Measurements from ENCODE around the gene COG5.

COG5 gene

GRCh38 chr7:107169120-107170050, 394.3 kb downstream of the COG5 start (continued):
- TF ChIP-seq ZNF202 (tag by site-specific recombination; IDR thresholded peaks at IDR 0.05; ENCODE audit: borderline replicate concordance): no peak
- no peak for TF ChIP-seq ZNF837 (tag by site-specific recombination; IDR thresholded peaks at IDR 0.05)
- no peak for TF ChIP-seq ZNF239 (tag by site-specific recombination; IDR thresholded peaks at IDR 0.05)
- TF ChIP-seq ELK4 (IDR thresholded peaks at IDR 0.05; ENCODE audit: borderline replicate concordance, low read depth, low read length): no peak
- no peak; the same call in 1 of the 2 replicates for TF ChIP-seq YY2 (tag by site-specific recombination; IDR thresholded peaks at IDR 0.05)
- TF ChIP-seq ZNF274 (IDR thresholded peaks at IDR 0.05; ENCODE audit: low read length): no peak
- no peak for TF ChIP-seq ZNF274 (tag by site-specific recombination; IDR thresholded peaks at IDR 0.05; ENCODE audit: borderline replicate concordance)
- no peak for TF ChIP-seq ZBTB6 (tag by site-specific recombination; IDR thresholded peaks at IDR 0.05)
- peak; percentile 54 for TF ChIP-seq ZNF394 (tag by site-specific recombination; IDR thresholded peaks at IDR 0.05; ENCODE audit: borderline replicate concordance)
- no peak for TF ChIP-seq ZNF146 (tag by site-specific recombination; IDR thresholded peaks at IDR 0.05)
- no peak for TF ChIP-seq ZNF596 (tag by site-specific recombination; IDR thresholded peaks at IDR 0.05)
- no peak for TF ChIP-seq HOXA7 (CRISPR knock-in tag; IDR thresholded peaks at IDR 0.05; ENCODE audit: borderline replicate concordance)
- TF ChIP-seq ZNF510 (tag by site-specific recombination; IDR thresholded peaks at IDR 0.05; ENCODE audit: insufficient replicate concordance): no peak
- TF ChIP-seq GLIS1 (tag by site-specific recombination; IDR thresholded peaks at IDR 0.05): peak; percentile 57
- no peak for TF ChIP-seq ZNF248 (tag by site-specific recombination; IDR thresholded peaks at IDR 0.05)
- no peak for TF ChIP-seq CTCF (tag by site-specific recombination; IDR thresholded peaks at IDR 0.05)
- TF ChIP-seq ZNF416 (tag by site-specific recombination; IDR thresholded peaks at IDR 0.05): no peak
- TF ChIP-seq ZNF558 (tag by site-specific recombination; IDR thresholded peaks at IDR 0.05): no peak
- peak; percentile 44 for TF ChIP-seq FEZF1 (tag by site-specific recombination; IDR thresholded peaks at IDR 0.05)
- no peak for TF ChIP-seq ZNF664 (tag by site-specific recombination; IDR thresholded peaks at IDR 0.05)
- TF ChIP-seq KLF10 (tag by site-specific recombination; IDR thresholded peaks at IDR 0.05): peak; percentile 67
- peak; percentile 87 for TF ChIP-seq ZNF600 (tag by site-specific recombination; IDR thresholded peaks at IDR 0.05)
- TF ChIP-seq SCRT2 (tag by site-specific recombination; IDR thresholded peaks at IDR 0.05): no peak
- TF ChIP-seq HIC1 (tag by site-specific recombination; IDR thresholded peaks at IDR 0.05): no peak
- TF ChIP-seq ZNF398 (tag by site-specific recombination; IDR thresholded peaks at IDR 0.05): peak; percentile 98
- 0 out of 2 replicates have a peak, but pooled peaks have one; percentile 19 for TF ChIP-seq RBAK (tag by site-specific recombination; IDR thresholded peaks at IDR 0.05)
- no peak for TF ChIP-seq ZNF626 (tag by site-specific recombination; IDR thresholded peaks at IDR 0.05)
- no peak for TF ChIP-seq HOXC10 (CRISPR knock-in tag; IDR thresholded peaks at IDR 0.05)
- TF ChIP-seq, protein P1, sequence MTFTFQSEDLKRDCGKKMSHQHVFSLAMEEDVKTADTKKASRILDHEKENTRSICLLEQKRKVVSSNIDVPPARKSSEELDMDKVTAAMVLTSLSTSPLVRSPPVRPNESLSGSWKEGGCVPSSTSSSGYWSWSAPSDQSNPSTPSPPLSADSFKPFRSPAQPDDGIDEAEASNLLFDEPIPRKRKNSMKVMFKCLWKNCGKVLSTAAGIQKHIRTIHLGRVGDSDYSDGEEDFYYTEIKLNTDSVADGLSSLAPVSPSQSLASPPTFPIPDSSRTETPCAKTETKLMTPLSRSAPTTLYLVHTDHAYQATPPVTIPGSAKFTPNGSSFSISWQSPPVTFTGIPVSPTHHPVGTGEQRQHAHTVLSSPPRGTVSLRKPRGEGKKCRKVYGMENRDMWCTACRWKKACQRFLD (tag by site-specific recombination; IDR thresholded peaks at IDR 0.05): no peak
- no peak for TF ChIP-seq ZNF114 (tag by site-specific recombination; IDR thresholded peaks at IDR 0.05)
- TF ChIP-seq MZF1 (tag by site-specific recombination; IDR thresholded peaks at IDR 0.05; ENCODE audit: borderline replicate concordance): peak; percentile 27; the same call in 1 of the 2 replicates

Data from HEK293 (cell line).